Thymus (tissue), 14 donors: ENCODE measurements around the gene SORCS3. TPM values are rescaled to one million over a fixed set of nuclear protein-coding genes. Genes with fewer than 3 reads are reported as not detected.

Experiments
- DNase-seq, 9 donors: peaks; one replicate each; pipeline ENCODE4 v3.0.0-alpha.2; 2013; ENCODE audit warnings: low spot score in 9 of 9, low read depth in 6 of 9, missing footprints in 1 of 9
- H3K27ac ChIP-seq, 2 donors: one replicate each; pipeline ENCODE4 v1.5.1; 2013; ENCODE audit warnings: control low read depth in 1 of 2, low read depth in 1 of 2, low read length in 1 of 2, mild to moderate bottlenecking in 1 of 2, moderate library complexity in 1 of 2
- H3K27me3 ChIP-seq, 2 donors: one replicate each; pipeline ENCODE4 v1.5.1; 2013; ENCODE audit warnings: low read length in 1 of 2; ENCODE audit not compliant: control insufficient read depth in 2 of 2, insufficient read depth in 1 of 2
- H3K36me3 ChIP-seq, 2 donors: one replicate each; pipeline ENCODE4 v1.5.1; 2013; ENCODE audit warnings: low read length in 1 of 2, mild to moderate bottlenecking in 1 of 2, moderate library complexity in 1 of 2; ENCODE audit not compliant: control insufficient read depth in 2 of 2, insufficient read depth in 2 of 2
- H3K4me1 ChIP-seq, 2 donors: one replicate each; pipeline ENCODE4 v1.5.1; 2013; ENCODE audit warnings: low read length in 2 of 2; ENCODE audit not compliant: control insufficient read depth in 2 of 2, insufficient read depth in 2 of 2
- H3K4me3 ChIP-seq, 2 donors: one replicate each; pipeline ENCODE4 v1.5.1; 2013; ENCODE audit warnings: low read length in 2 of 2, control low read depth in 1 of 2, mild to moderate bottlenecking in 1 of 2
- H3K9me3 ChIP-seq, 2 donors: one replicate each; pipeline ENCODE4 v1.5.1; 2013; ENCODE audit warnings: low read length in 1 of 2, mild to moderate bottlenecking in 1 of 2; ENCODE audit not compliant: control insufficient read depth in 2 of 2, insufficient read depth in 1 of 2
- WGBS: extraction: QIAGEN DNeasy Blood & Tissue Kit; methylation state at CpG from one replicate; pipeline ENCODE4 v1.1.7; 2013; 5-methylcytosine and 5-hydroxymethylcytosine counted together
- long read RNA-seq, 10 donors: transcript quantifications; one replicate each; lab custom pipeline, GENCODE V29; 2026
- polyA plus RNA-seq: library from polyadenylated mRNA; stranded (reverse); fragments of 200-250 nt; gene quantifications from one replicate; pipeline ENCODE4 v1.2.3, GENCODE V29; 2013
- total RNA-seq: library from RNA; stranded (reverse); fragments of 120-200 nt; gene quantifications from one replicate; pipeline ENCODE4 v1.2.4, GENCODE V29; 2013
- donor health status: healthy.

The SORCS3 gene
- total RNA-seq (0.05 TPM), polyA plus RNA-seq (0.05 TPM)
- long read RNA-seq, donor 1: 0 reads
- long read RNA-seq, donor 2: 0 reads
- long read RNA-seq, donor 3: 0 reads
- long read RNA-seq, donor 4: 0 reads
- long read RNA-seq, donor 5: 0 reads
- long read RNA-seq, donor 6: 0 reads
- long read RNA-seq, donor 7: 0 reads
- long read RNA-seq, donor 8: 0 reads
- long read RNA-seq, donor 9: 0 reads
- long read RNA-seq, donor 10: 0 reads

- no peaks in the 10 kb centered on the region for H3K36me3 ChIP-seq
- DNase-seq: no peak
- no peak within 1 kb of the TSS for H3K4me3 ChIP-seq
- H3K4me1 ChIP-seq: no peaks in the 10 kb centered on the region
- H3K27ac ChIP-seq: no peak within 1 kb of the TSS
- H3K9me3 ChIP-seq: peaks cover 0 to 1% of the 10 kb centered on the region in 2 donors
- peaks cover 68 to 71% of the 10 kb centered on the region in 2 donors for H3K27me3 ChIP-seq
- 3% methylated on average over 96 of the region's 96 CpGs for WGBS
These were observed at the start of gene SORCS3 for GRCh38 chr10:104641187-104641936. SORCS3 (plus strand) TSS chr10:104641290.

DNA sequence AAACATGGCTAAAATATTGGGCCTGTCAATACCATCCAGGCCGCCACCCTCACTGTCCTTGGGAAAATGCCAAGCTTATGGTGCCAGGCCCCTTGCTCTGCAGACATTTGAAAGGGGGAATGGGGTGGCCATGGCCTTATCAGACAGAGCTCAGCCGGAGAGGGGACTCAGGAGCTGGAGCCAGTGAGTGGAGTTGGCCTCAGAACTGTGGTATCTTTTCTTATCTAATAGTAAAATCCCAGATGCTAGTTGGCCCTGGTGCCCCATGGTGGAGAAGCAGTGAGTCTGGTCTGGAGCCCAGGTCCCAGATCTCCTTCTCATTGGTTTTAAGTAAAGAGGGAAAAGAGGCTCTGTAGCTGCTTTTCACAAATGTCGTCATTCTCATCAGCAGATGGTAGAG, 49.6 kb upstream of the SORCS3 start:
- no peak for DNase-seq
- Histone ChIP-seq H3K4me1 (no peaks in the 10 kb centered on the region), H3K36me3 (no peaks in the 10 kb centered on the region), H3K27ac (no peak overlapping the region), H3K9me3 (no peaks in the 10 kb centered on the region), H3K27me3 (no peaks in the 10 kb centered on the region), H3K4me3 (no peak overlapping the region)
- 91% methylated on average over 3 of the region's 3 CpGs for WGBS

DNA sequence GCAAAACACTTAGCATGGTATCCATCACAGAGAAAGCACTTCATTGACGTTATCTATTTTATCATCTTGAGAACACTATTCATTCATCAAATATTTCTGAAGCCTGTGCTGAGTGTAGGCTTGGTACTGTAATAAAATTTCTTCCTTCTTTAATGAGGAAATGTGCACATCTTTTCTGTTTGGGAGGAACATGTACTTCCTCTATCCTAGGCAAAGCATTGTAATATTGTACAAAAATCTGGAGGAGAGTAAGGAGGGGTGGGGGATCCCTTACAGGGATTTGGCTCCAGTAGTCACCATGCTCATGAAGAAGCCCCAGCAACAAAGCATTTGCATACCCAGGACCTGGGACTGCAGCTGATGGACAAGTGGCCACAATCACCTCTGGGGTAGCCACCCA, 39.9 kb upstream of the SORCS3 start:
- Histone ChIP-seq H3K4me3 (no peak overlapping the region), H3K9me3 (no peaks in the 10 kb centered on the region), H3K36me3 (no peaks in the 10 kb centered on the region), H3K27ac (no peak overlapping the region), H3K4me1 (no peaks in the 10 kb centered on the region), H3K27me3 (no peaks in the 10 kb centered on the region)
- WGBS: 82% methylated on average over 1 of the region's 1 CpG
- no peak for DNase-seq

GRCh38 chr10:104608091-104608828, 32.8 kb upstream of the SORCS3 start:
- no peak for DNase-seq
- Histone ChIP-seq H3K4me1 (no peaks in the 10 kb centered on the region), H3K27ac (no peak overlapping the region), H3K9me3 (no peaks in the 10 kb centered on the region), H3K4me3 (no peak overlapping the region), H3K27me3 (no peaks in the 10 kb centered on the region), H3K36me3 (no peaks in the 10 kb centered on the region)
- WGBS: 85% methylated on average over 7 of the region's 7 CpGs

GRCh38 chr10:104612571-104613205, 28.4 kb upstream of the SORCS3 start:
- Histone ChIP-seq H3K27ac (no peak overlapping the region), H3K4me3 (no peak overlapping the region), H3K9me3 (no peaks in the 10 kb centered on the region), H3K4me1 (no peaks in the 10 kb centered on the region), H3K27me3 (no peaks in the 10 kb centered on the region), H3K36me3 (no peaks in the 10 kb centered on the region)
- no peak for DNase-seq
- 49% methylated on average over 6 of the region's 6 CpGs for WGBS

GRCh38 chr10:104613406-104613805, 27.7 kb upstream of the SORCS3 start:
- Histone ChIP-seq H3K27me3 (no peaks in the 10 kb centered on the region), H3K4me3 (no peak overlapping the region), H3K36me3 (no peaks in the 10 kb centered on the region), H3K9me3 (no peaks in the 10 kb centered on the region), H3K27ac (no peak overlapping the region), H3K4me1 (no peaks in the 10 kb centered on the region)
- WGBS: 95% methylated on average over 2 of the region's 2 CpGs
- DNase-seq: no peak

GRCh38 chr10:104614245-104614831, 26.8 kb upstream of the SORCS3 start:
- no peak overlapping the region for H3K27ac ChIP-seq
- no peaks in the 10 kb centered on the region for H3K27me3 ChIP-seq
- no peak overlapping the region for H3K4me3 ChIP-seq
- H3K4me1 ChIP-seq: no peaks in the 10 kb centered on the region
- peak in 5 of 9 donors; percentile 5 to 16 (median 12) for DNase-seq
- no peaks in the 10 kb centered on the region for H3K36me3 ChIP-seq
- no peaks in the 10 kb centered on the region for H3K9me3 ChIP-seq
- 81% methylated on average over 6 of the region's 6 CpGs for WGBS

DNA sequence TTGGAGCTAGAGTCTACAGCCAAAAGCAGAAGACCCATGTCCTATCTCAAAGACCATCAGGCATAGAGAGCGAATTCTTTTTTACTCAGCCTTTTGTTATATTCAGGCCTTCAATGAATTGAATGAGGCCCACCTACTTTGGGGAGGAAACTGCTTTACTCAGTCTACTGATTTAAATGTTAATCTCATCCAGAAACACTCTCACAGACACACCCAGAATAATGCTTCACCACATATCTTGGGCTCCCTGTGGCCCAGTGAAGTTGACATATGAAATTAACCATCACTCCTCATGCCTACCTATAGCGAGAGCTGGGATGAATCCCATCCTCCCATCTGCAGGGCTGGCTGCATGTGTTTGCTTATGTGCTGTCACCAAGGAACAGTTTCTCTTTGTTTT, 26.0 kb upstream of the SORCS3 start:
- no peaks in the 10 kb centered on the region for H3K36me3 ChIP-seq
- H3K4me3 ChIP-seq: no peak overlapping the region
- H3K27ac ChIP-seq: no peak overlapping the region
- WGBS: 94% methylated on average over 2 of the region's 2 CpGs
- H3K4me1 ChIP-seq: no peaks in the 10 kb centered on the region
- no peaks in the 10 kb centered on the region for H3K27me3 ChIP-seq
- DNase-seq: no peak
- no peaks in the 10 kb centered on the region for H3K9me3 ChIP-seq
